HFFc6 (cell line): ENCODE measurements around the gene COL4A1. TPM values are rescaled to one million over a fixed set of nuclear protein-coding genes. Genes with fewer than 3 reads are reported as not detected.

ENCODE experiments used
- DNase-seq: peaks from one replicate; pipeline ENCODE4 v3.0.0-alpha.2; 2018
- H3K27ac Mint-ChIP-seq: 2 replicates; pipeline ENCODE4 v1.8.0; 2020; ENCODE audit warnings: mild to moderate bottlenecking, mixed read lengths
- H3K27me3 Mint-ChIP-seq: 2 replicates; pipeline ENCODE4 v1.8.0; 2021; ENCODE audit warnings: mild to moderate bottlenecking, moderate library complexity, mixed read lengths; ENCODE audit not compliant: insufficient read depth
- H3K36me3 Mint-ChIP-seq: 2 replicates; pipeline ENCODE4 v1.8.0; 2021; ENCODE audit warnings: low read depth, mixed read lengths
- H3K4me1 Mint-ChIP-seq: 2 replicates; pipeline ENCODE4 v1.8.0; 2020; ENCODE audit warnings: low read depth, mixed read lengths
- H3K4me3 Mint-ChIP-seq: 2 replicates; pipeline ENCODE4 v1.8.0; 2020; ENCODE audit warnings: mild to moderate bottlenecking, moderate library complexity, mixed read lengths
- H3K9me3 Mint-ChIP-seq: 2 replicates; pipeline ENCODE4 v1.8.0; 2020; ENCODE audit warnings: mild to moderate bottlenecking, mixed read lengths
- CTCF ChIP-seq: fragments of 200-600 bp; sonication (generic); IDR thresholded peaks from 2 replicates; pipeline ENCODE4 v1.5.0; 2021; ENCODE audit warnings: antibody characterized with exemption, mild to moderate bottlenecking
- total RNA-seq, 6 experiments: library from RNA; stranded (reverse); fragmentation: NEBNext Ultra II Directional; extraction: Animal tissue kit (Norgen Biotek cat#: 25700); gene quantifications; 2 replicates in 1 of 6; 3 replicates in 5 of 6; pipeline ENCODE4 v1.2.3, GENCODE V29; 2021

The COL4A1 gene
- total RNA-seq, 6 experiments from 2014 or later: 137 to 328 (median 148) TPM

- no peaks in the 10 kb centered on the region for H3K9me3 Mint-ChIP-seq
- H3K27ac Mint-ChIP-seq: peak overlapping the region; percentile 77
- no peak for DNase-seq
- no peak; the same call in 1 of the 2 replicates for TF ChIP-seq CTCF
- H3K27me3 Mint-ChIP-seq: no peaks in the 10 kb centered on the region; the same call in 1 of the 2 replicates
- H3K4me1 Mint-ChIP-seq: peaks cover 69% of the 10 kb centered on the region
- peaks cover 11% of the 10 kb centered on the region; the same call in 1 of the 2 replicates for H3K36me3 Mint-ChIP-seq
- H3K4me3 Mint-ChIP-seq: no peak overlapping the region
Measured at GRCh38 chr13:110254151-110254679, 52.7 kb downstream of the COL4A1 start.

GRCh38 chr13:110251193-110251819 lies 55.7 kb downstream of the COL4A1 start:
- H3K36me3 Mint-ChIP-seq: peaks cover 10% of the 10 kb centered on the region; the same call in 1 of the 2 replicates
- H3K4me3 Mint-ChIP-seq: no peak overlapping the region
- peaks cover 2% of the 10 kb centered on the region for H3K27me3 Mint-ChIP-seq
- H3K4me1 Mint-ChIP-seq: peaks cover 74% of the 10 kb centered on the region
- no peaks in the 10 kb centered on the region for H3K9me3 Mint-ChIP-seq
- no peak for TF ChIP-seq CTCF
- DNase-seq: no peak
- peak overlapping the region; percentile 90 for H3K27ac Mint-ChIP-seq

- peak overlapping the region; percentile 90 for H3K27ac Mint-ChIP-seq
- 0 out of 2 replicates have a peak, but pooled peaks cover 6% of the 10 kb centered on the region for H3K36me3 Mint-ChIP-seq
- peak overlapping the region; percentile 46 for H3K4me3 Mint-ChIP-seq
- peaks cover 77% of the 10 kb centered on the region for H3K4me1 Mint-ChIP-seq
- DNase-seq: peak; percentile 80
- peaks cover 2% of the 10 kb centered on the region for H3K27me3 Mint-ChIP-seq
- no peak for TF ChIP-seq CTCF
- H3K9me3 Mint-ChIP-seq: no peaks in the 10 kb centered on the region
Measured at GRCh38 chr13:110250258-110250891, 56.6 kb downstream of the COL4A1 start.

GRCh38 chr13:110249326-110249725 lies 57.6 kb downstream of the COL4A1 start:
- DNase-seq: no peak
- Mint-ChIP-seq H3K27ac (peak overlapping the region; percentile 90), H3K36me3 (no peaks in the 10 kb centered on the region), H3K27me3 (peaks cover 2% of the 10 kb centered on the region; the same call in 1 of the 2 replicates), H3K4me3 (no peak overlapping the region), H3K9me3 (no peaks in the 10 kb centered on the region), H3K4me1 (peaks cover 77% of the 10 kb centered on the region)
- TF ChIP-seq CTCF: no peak

- Mint-ChIP-seq H3K27ac (peak overlapping the region; percentile 90), H3K36me3 (no peaks in the 10 kb centered on the region)
Measured at GRCh38 chr13:110248449-110249143, 58.4 kb downstream of the COL4A1 start.

More at GRCh38 chr13:110248449-110249143, 58.4 kb downstream of the COL4A1 start:
- TF ChIP-seq CTCF: no peak
- DNase-seq: no peak
- Mint-ChIP-seq H3K9me3 (no peaks in the 10 kb centered on the region), H3K27me3 (peaks cover 2% of the 10 kb centered on the region; the same call in 1 of the 2 replicates), H3K4me3 (no peak overlapping the region), H3K4me1 (peaks cover 77% of the 10 kb centered on the region)
